Activated CD8-positive, alpha-beta memory T cell treated with anti-CD3 and anti-CD28 coated beads, Interleukin-2, amount 50 U/mL, for 24 hours (primary cell): ENCODE measurements around the gene SHISA9.

Experiments
- DNase-seq: peaks from one replicate; pipeline ENCODE4 v3.0.0-alpha.2; 2020; ENCODE audit errors: extremely low read depth

Gene SHISA9

GRCh38 chr16:13070268-13070667, 168.9 kb downstream of the SHISA9 start:
- no peak for DNase-seq

GRCh38 chr16:13076878-13077277, 175.5 kb downstream of the SHISA9 start:
- no peak for DNase-seq

- no peak for DNase-seq
Observed at GRCh38 chr16:13077816-13078215, 176.4 kb downstream of the SHISA9 start.

GRCh38 chr16:13080531-13080930, 179.1 kb downstream of the SHISA9 start:
- no peak for DNase-seq

GRCh38 chr16:13081825-13082331, 180.5 kb downstream of the SHISA9 start:
- no peak for DNase-seq

- DNase-seq: no peak
Observed at GRCh38 chr16:13083681-13084080, 182.3 kb downstream of the SHISA9 start.

GRCh38 chr16:13084331-13084730, 182.9 kb downstream of the SHISA9 start:
- DNase-seq: no peak

GRCh38 chr16:13093661-13094060, 192.3 kb downstream of the SHISA9 start:
- DNase-seq: no peak

GRCh38 chr16:13095061-13095460, 193.7 kb downstream of the SHISA9 start:
- no peak for DNase-seq

GRCh38 chr16:13098536-13098935, 197.1 kb downstream of the SHISA9 start:
- DNase-seq: no peak

GRCh38 chr16:13099822-13100221, 198.4 kb downstream of the SHISA9 start:
- DNase-seq: no peak

- no peak for DNase-seq
Observed at GRCh38 chr16:13100970-13101369, 199.6 kb downstream of the SHISA9 start.

GRCh38 chr16:13101828-13102227, 200.4 kb downstream of the SHISA9 start:
- DNase-seq: no peak

GRCh38 chr16:13102401-13102800, 201.0 kb downstream of the SHISA9 start:
- no peak for DNase-seq

GRCh38 chr16:13103831-13104530, 202.6 kb downstream of the SHISA9 start:
- no peak for DNase-seq

GRCh38 chr16:13104772-13105171, 203.4 kb downstream of the SHISA9 start:
- DNase-seq: no peak

GRCh38 chr16:13105427-13105826, 204.0 kb downstream of the SHISA9 start:
- no peak for DNase-seq

- no peak for DNase-seq
Observed at GRCh38 chr16:13106464-13106863, 205.1 kb downstream of the SHISA9 start.

GRCh38 chr16:13108126-13108525, 206.7 kb downstream of the SHISA9 start:
- DNase-seq: no peak

- no peak for DNase-seq
Observed at GRCh38 chr16:13109171-13109570, 207.8 kb downstream of the SHISA9 start.

GRCh38 chr16:13110124-13110796, 208.9 kb downstream of the SHISA9 start:
- no peak for DNase-seq

- no peak for DNase-seq
Observed at GRCh38 chr16:13111747-13112146, 210.3 kb downstream of the SHISA9 start.

- no peak for DNase-seq
Observed at GRCh38 chr16:13113741-13114140, 212.3 kb downstream of the SHISA9 start.
